Uterus (tissue), 4 donors: ENCODE data around the gene UACA. TPM values are rescaled to one million over a fixed set of nuclear protein-coding genes. Genes with fewer than 3 reads are reported as not detected.

Experiments used
- DNase-seq, 2 donors: peaks; one replicate each; pipeline ENCODE4 v3.0.0-alpha.2; 2019 to 2020
- H3K27ac ChIP-seq, 2 donors: fragments of 200-600 bp; sonication (generic); 1 replicate in 1 of 2; 2 replicates in 1 of 2; pipeline ENCODE4 v1.5.1; 2016 to 2018
- H3K27me3 ChIP-seq, 2 donors: fragments of 200-600 bp; sonication (generic); one replicate each; pipeline ENCODE4 v1.5.1; 2018 to 2019; ENCODE audit warnings: control low read depth in 1 of 2
- H3K36me3 ChIP-seq, 2 donors: fragments of 200-600 bp; sonication (generic); one replicate each; pipeline ENCODE4 v1.5.1; 2019; ENCODE audit warnings: control low read depth in 1 of 2
- H3K4me1 ChIP-seq, 2 donors: fragments of 200-600 bp; sonication (generic); one replicate each; pipeline ENCODE4 v1.5.1; 2018 to 2019; ENCODE audit warnings: control low read depth in 1 of 2
- H3K4me3 ChIP-seq, 2 donors: fragments of 200-600 bp; sonication (generic); 1 replicate in 1 of 2; 2 replicates in 1 of 2; pipeline ENCODE4 v1.5.1; 2018 to 2019; ENCODE audit warnings: mild to moderate bottlenecking in 1 of 2
- H3K9me3 ChIP-seq, 2 donors: fragments of 200-600 bp; sonication (generic); one replicate each; pipeline ENCODE4 v1.5.1; 2019; ENCODE audit warnings: control low read depth in 1 of 2
- POLR2A ChIP-seq, 2 donors: fragments of 450-650 bp; IDR thresholded peaks; one replicate each; pipeline ENCODE4 v1.6.1; 2016; ENCODE audit warnings: antibody characterized with exemption in 2 of 2, mild to moderate bottlenecking in 1 of 2, moderate library complexity in 1 of 2
- intact Hi-C: fragments of 100-400 bp; cut with DNase I; formaldehyde crosslinking; loops from one replicate; pipeline ENCODE4 v1.15.1; 2023; ENCODE audit warnings: low total_unique reads
- total RNA-seq, 4 donors: library from RNA; depleted of rRNA in 3 of 4; stranded (reverse); fragments of >200 nt in 3 of 4; gene quantifications; one replicate each; pipeline versions ENCODE4 v1.1.0 to v1.2.4, GENCODE V29; 2014 to 2023
- TF ChIP-seq, protein P1 (sequence below), 4 experiments: fragments of 200-600 bp in 2 of 4; fragments of 450-650 bp in 2 of 4; sonication (generic) in 2 of 4; IDR thresholded peaks; one replicate each; pipeline ENCODE4 v1.5.1; 2016 to 2019; ENCODE audit warnings: antibody characterized with exemption in 4 of 4, mild to moderate bottlenecking in 2 of 4, moderate library complexity in 1 of 4
- donor health status: DM: yes; HTN: yes; CAD: no.

The UACA gene
- total RNA-seq, 4 donors from 2014 or later, result 20.9 to 147 (median 60.6) TPM

DNA sequence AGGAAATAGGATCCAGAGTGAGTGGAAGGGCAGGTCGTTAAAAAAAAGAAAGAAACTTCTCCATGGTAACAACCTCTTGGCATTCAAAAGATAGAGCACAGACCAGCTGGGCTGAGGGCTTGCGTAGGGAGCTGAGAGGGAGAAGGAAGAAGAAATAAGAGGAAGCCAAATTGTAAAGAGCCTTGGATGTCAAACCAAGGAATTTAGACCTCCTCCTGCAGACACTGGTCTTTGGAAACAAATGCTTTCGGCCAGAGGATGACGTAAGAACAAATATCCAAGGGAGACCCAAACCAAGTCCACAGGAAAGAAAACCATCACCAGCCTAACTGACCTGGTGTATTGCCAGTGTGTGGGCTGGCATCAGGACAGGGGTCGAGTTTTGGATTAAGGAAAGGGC is 155.2 kb downstream of the UACA start:
- Histone ChIP-seq H3K4me1 (peaks cover 5 to 7% of the 10 kb centered on the region in 2 donors), H3K27me3 (no peaks in the 10 kb centered on the region), H3K27ac (peak overlapping the region in 1 of 2 donors; percentile 37), H3K36me3 (no peaks in the 10 kb centered on the region), H3K4me3 (no peak overlapping the region), H3K9me3 (no peaks in the 10 kb centered on the region)
- TF ChIP-seq POLR2A (IDR thresholded peaks at IDR 0.05), result no peak
- TF ChIP-seq, protein P1, sequence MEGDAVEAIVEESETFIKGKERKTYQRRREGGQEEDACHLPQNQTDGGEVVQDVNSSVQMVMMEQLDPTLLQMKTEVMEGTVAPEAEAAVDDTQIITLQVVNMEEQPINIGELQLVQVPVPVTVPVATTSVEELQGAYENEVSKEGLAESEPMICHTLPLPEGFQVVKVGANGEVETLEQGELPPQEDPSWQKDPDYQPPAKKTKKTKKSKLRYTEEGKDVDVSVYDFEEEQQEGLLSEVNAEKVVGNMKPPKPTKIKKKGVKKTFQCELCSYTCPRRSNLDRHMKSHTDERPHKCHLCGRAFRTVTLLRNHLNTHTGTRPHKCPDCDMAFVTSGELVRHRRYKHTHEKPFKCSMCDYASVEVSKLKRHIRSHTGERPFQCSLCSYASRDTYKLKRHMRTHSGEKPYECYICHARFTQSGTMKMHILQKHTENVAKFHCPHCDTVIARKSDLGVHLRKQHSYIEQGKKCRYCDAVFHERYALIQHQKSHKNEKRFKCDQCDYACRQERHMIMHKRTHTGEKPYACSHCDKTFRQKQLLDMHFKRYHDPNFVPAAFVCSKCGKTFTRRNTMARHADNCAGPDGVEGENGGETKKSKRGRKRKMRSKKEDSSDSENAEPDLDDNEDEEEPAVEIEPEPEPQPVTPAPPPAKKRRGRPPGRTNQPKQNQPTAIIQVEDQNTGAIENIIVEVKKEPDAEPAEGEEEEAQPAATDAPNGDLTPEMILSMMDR (IDR thresholded peaks at IDR 0.05), result no peak
- DNase-seq, result peak in 1 of 2 donors; percentile 27
- intact Hi-C loops, result no loop called here

DNA sequence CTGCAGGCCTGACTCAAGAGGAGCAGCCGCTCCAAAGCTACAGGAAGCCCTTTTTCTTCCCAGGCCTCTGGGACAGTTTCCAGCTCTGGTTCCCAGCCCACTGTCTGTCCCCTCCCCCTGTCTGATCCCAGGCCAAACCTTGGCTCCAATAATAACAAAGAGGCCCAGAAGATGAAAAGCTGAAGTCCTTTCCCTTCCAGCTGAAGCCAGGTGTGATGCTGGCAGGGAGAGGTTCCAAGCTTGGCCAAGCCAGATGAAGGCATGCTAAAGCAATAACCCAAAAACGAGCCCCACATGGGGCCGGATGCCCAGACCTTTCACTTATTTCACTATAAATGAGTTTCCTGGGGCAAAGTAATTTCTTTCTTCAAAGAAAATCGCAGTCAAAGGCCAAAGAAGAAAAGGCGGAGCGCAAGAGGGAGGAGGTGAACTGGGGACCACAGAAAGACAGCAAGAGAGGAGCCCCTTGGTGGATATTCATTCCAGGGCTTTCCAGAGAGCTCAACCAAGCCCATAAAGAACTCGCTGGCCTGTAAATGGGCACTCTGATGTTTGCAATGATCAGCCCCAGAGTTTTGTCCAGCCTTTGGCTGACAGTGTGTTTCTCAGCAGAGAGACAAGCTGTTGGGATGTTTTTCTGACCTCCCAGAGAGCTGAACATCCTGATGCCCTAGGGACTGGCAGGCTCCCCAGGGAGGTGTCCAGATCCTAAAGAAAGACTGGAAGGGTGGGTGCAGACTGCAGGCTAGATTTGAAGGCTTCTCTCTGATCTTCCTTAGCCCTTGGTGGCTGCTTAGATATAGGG is 157.6 kb downstream of the UACA start:
- TF ChIP-seq, protein P1 (IDR thresholded peaks at IDR 0.05), result no peak
- no peak for TF ChIP-seq POLR2A (IDR thresholded peaks at IDR 0.05)
- peak; percentile 77 to 83 for DNase-seq
- intact Hi-C loops, result no loop called here
- peaks cover 5 to 7% of the 10 kb centered on the region in 2 donors for H3K4me1 ChIP-seq
- H3K36me3 ChIP-seq, result no peaks in the 10 kb centered on the region
- no peaks in the 10 kb centered on the region for H3K27me3 ChIP-seq
- no peak overlapping the region for H3K4me3 ChIP-seq
- no peaks in the 10 kb centered on the region for H3K9me3 ChIP-seq
- peak overlapping the region; percentile 18 to 52 for H3K27ac ChIP-seq

DNA sequence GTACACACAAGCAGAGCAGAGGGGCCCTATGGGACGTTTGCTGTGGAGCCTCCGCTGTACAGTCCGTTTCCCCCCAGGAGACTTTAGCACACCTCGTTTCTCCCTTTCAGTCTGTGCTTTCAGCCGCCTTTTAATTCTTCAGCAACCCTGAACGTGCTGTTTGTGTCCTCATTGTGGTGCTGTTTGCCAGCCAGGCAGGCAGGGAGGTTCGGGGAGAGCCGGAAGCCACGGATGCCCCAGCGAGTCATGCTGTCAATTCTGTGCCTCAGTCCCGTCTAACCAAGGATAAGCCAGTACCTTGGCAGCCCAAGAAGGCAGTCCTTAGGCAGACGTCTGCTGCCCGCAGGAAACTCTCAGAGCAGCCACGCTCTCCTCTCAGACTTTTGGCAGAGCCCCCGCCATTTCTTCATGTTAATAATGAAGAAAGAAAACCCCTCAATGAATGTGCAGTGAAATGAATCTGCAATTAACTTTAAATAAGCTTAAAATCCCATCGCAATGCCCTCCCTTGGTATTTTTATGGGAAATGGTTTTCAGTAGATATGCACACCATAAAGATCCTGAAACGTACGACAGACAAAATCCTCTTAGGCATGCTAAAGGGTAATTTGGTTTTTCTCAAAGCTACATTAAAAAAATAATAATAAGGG is 158.6 kb downstream of the UACA start:
- H3K4me3 ChIP-seq, result no peak overlapping the region
- TF ChIP-seq POLR2A (IDR thresholded peaks at IDR 0.05), result no peak
- TF ChIP-seq, protein P1 (IDR thresholded peaks at IDR 0.05), result no peak
- H3K9me3 ChIP-seq, result no peaks in the 10 kb centered on the region
- H3K27me3 ChIP-seq, result no peaks in the 10 kb centered on the region
- peak overlapping the region; percentile 18 to 52 for H3K27ac ChIP-seq
- no peaks in the 10 kb centered on the region for H3K36me3 ChIP-seq
- no peak for DNase-seq
- intact Hi-C loops, result no loop called here
- H3K4me1 ChIP-seq, result peaks cover 5 to 7% of the 10 kb centered on the region in 2 donors

Other genes with a start within 250 kb of the UACA start
- 10 to 100 TPM; 11.9 to 59.4 (median 28.8) TPM for gene LARP6, start 90.6 kb upstream of the UACA start, total RNA-seq
- 1 to 10 TPM; 1.8 to 4.1 (median 2.0) TPM for gene THAP10, start 128.9 kb upstream of the UACA start, total RNA-seq
- 10 to 100 TPM; 13.8 to 48.7 (median 19.7) TPM for gene LRRC49, start 129.3 kb upstream of the UACA start, total RNA-seq